ENCODE results near the gene FHOD3. TPM values are rescaled to one million over a fixed set of nuclear protein-coding genes. Genes with fewer than 3 reads are reported as not detected.

FHOD3 gene
- total and polyA plus RNA-seq, 2 of the 8 experiments (the other 6 are each of a cell fraction or from before 2014, with no cell fraction given): 9.7 to 10.5 TPM

GRCh38 chr18:36602071-36602470 lies 304.6 kb downstream of the FHOD3 start:
- H3K4me2 ChIP-seq (ENCODE audit: insufficient read depth in 1 of 2, low read depth in 2 of 2, low read length in 2 of 2): no peak overlapping the region
- FAIRE-seq: no peak

More at GRCh38 chr18:36602071-36602470, 304.6 kb downstream of the FHOD3 start:
- Histone ChIP-seq H2BK120ac (replicated peaks; ENCODE audit: low read depth, low read length) (no peak overlapping the region), H3K79me2 (ENCODE audit: control insufficient read depth in 1 of 2, insufficient read depth in 2 of 2, low read length in 2 of 2) (no peaks in the 10 kb centered on the region), H3K27me3 (replicated peaks in 1 of 4; ENCODE audit: control insufficient read depth in 3 of 4, extremely low read depth in 1 of 4, insufficient read depth in 3 of 4, low read length in 3 of 4) (no peaks in the 10 kb centered on the region), H3K23me2 (ENCODE audit: low read depth, low read length) (no peaks in the 10 kb centered on the region), H3K36me3 (ENCODE audit: control insufficient read depth in 2 of 4, insufficient read depth in 4 of 4, low read length in 3 of 4) (peaks cover 0 to 9% (median 0%) of the 10 kb centered on the region in 4 experiments; a peak in 1 of 8 replicates), H2BK20ac (ENCODE audit: low read length) (no peak overlapping the region), H2AFZ (ENCODE audit: low read length) (no peak overlapping the region), H3K79me1 (ENCODE audit: low read depth, low read length) (no peaks in the 10 kb centered on the region), H2AK5ac (ENCODE audit: low read depth, low read length) (no peak overlapping the region), H3K4me1 (replicated peaks in 1 of 4; ENCODE audit: control insufficient read depth in 3 of 4, insufficient read depth in 4 of 4, low read length in 3 of 4) (peaks cover 0 to 3% (median 0%) of the 10 kb centered on the region in 4 experiments; a peak in 3 of 7 replicates), H3K23ac (ENCODE audit: insufficient read length) (no peak overlapping the region), H3K18ac (ENCODE audit: extremely low read depth, low read length) (no peak overlapping the region), H2BK12ac (ENCODE audit: low read depth, low read length) (no peak overlapping the region), H2BK5ac (ENCODE audit: low read depth, low read length) (no peak overlapping the region), H3K4ac (replicated peaks; ENCODE audit: insufficient read length, low read depth, low read length) (no peak overlapping the region), H3K9ac (replicated peaks in 1 of 4; ENCODE audit: extremely low read depth in 1 of 4, low read depth in 3 of 4, low read length in 3 of 4) (no peak overlapping the region), H2BK15ac (ENCODE audit: low read length) (no peak overlapping the region), H3K4me3 (ENCODE audit: extremely low read depth in 1 of 4, insufficient read depth in 2 of 4, low read depth in 3 of 4, low read length in 4 of 4) (no peak overlapping the region), H4K91ac (replicated peaks; ENCODE audit: insufficient read length, low read length) (no peak overlapping the region), H4K8ac (ENCODE audit: extremely low read depth, insufficient read depth, low read length) (no peak overlapping the region), H3K27ac (ENCODE audit: low read depth, low read length) (no peak overlapping the region), H4K5ac (ENCODE audit: insufficient read length, low read depth, low read length) (no peak overlapping the region), H3K9me3 (ENCODE audit: insufficient read depth in 2 of 2, low read depth in 1 of 2, low read length in 1 of 2) (peaks cover 0 to 5% of the 10 kb centered on the region in 2 experiments; a peak in 1 of 4 replicates), H3K56ac (replicated peaks; ENCODE audit: insufficient read length, low read depth, low read length) (no peak overlapping the region), H3K14ac (ENCODE audit: insufficient read length) (no peak overlapping the region), H4K20me1 (replicated peaks in 1 of 2; ENCODE audit: control insufficient read depth in 1 of 2, insufficient read depth in 2 of 2, low read length in 2 of 2) (no peaks in the 10 kb centered on the region)
- ChIA-PET POLR2A (ENCODE audit: partially characterized antibody) (no interaction called here), CTCF (ENCODE audit: partially characterized antibody) (interaction anchor here (0.7 to 2.0 kb wide), 2 partner anchors 23 to 86 kb away, joined by 3 to 11 read pairs; no protein-coding TSS in a partner anchor)
- 84% methylated on average over 2 of the region's 2 CpGs; no CpG with 5 or more reads in 1 of the 2 experiments for WGBS, 2 experiments (ENCODE audit: extremely low coverage in 1 of 2, insufficient coverage in 1 of 2, insufficient read length in 1 of 2, insufficient replicate concordance in 2 of 2, low coverage in 1 of 2, low lambda C conversion rate in 2 of 2, missing lambda C conversion rate in 1 of 2)
- no peak for DNase-seq (ENCODE audit: low read depth in 1 of 2, low spot score in 2 of 2)
- no peak for TF ChIP-seq KDM1A (IDR thresholded peaks at IDR 0.05; ENCODE audit: borderline replicate concordance, low read length)
- TF ChIP-seq BRCA1 (IDR thresholded peaks at IDR 0.05; ENCODE audit: low read depth, low read length): no peak
- no peak for TF ChIP-seq BACH1 (IDR thresholded peaks at IDR 0.05; ENCODE audit: low read length)
- TF ChIP-seq CREB1 (IDR thresholded peaks at IDR 0.05): no peak
- TF ChIP-seq SRF (IDR thresholded peaks at IDR 0.05; ENCODE audit: low read depth, low read length): no peak
- TF ChIP-seq SUZ12 (IDR thresholded peaks at IDR 0.05; ENCODE audit: low read length): no peak
- TF ChIP-seq YY1 (IDR thresholded peaks at IDR 0.05; ENCODE audit: low read depth, low read length): no peak
